ENCODE results near the gene RTL10. TPM values are rescaled to one million over a fixed set of nuclear protein-coding genes. Genes with fewer than 3 reads are reported as not detected.
A peak's percentile ranks its signal among the peaks of the same experiment; 100 is the strongest.

Gene RTL10
- total and polyA plus RNA-seq, 2 of the 4 experiments (the other 2 are of a cell fraction), result 8.6 to 12.1 TPM

- H3K4me3 ChIP-seq (ENCODE audit: insufficient read depth, low read depth, low read length), result no peak overlapping the region
- H3K4ac ChIP-seq (ENCODE audit: low read depth, low read length), result no peak overlapping the region
- TF ChIP-seq USF2 (IDR thresholded peaks at IDR 0.05; ENCODE audit: low read depth, low read length) (no peak), RCOR1 (IDR thresholded peaks at IDR 0.05; ENCODE audit: insufficient replicate concordance, low read length) (no peak), CEBPB (IDR thresholded peaks at IDR 0.05; ENCODE audit: low read depth, low read length) (no peak)
- H4K20me1 ChIP-seq (ENCODE audit: insufficient read depth, low read length), result no peaks in the 10 kb centered on the region
- no peak overlapping the region for H3K27ac ChIP-seq (ENCODE audit: insufficient read depth, low read length)
- H4K91ac ChIP-seq (ENCODE audit: insufficient read depth, low read depth, low read length), result no peak overlapping the region
- no peaks in the 10 kb centered on the region for H3K36me3 ChIP-seq (ENCODE audit: control insufficient read depth, insufficient read depth, low read length)
- no peaks in the 10 kb centered on the region for H3K27me3 ChIP-seq (ENCODE audit: control insufficient read depth, insufficient read depth, low read length)
- BruUV-seq (replicated peaks), result no TSS peak
- no peak overlapping the region for H4K8ac ChIP-seq (ENCODE audit: low read depth in 2 of 2, low read length in 2 of 2)
- H3K23ac ChIP-seq (ENCODE audit: low read depth, low read length), result no peak overlapping the region
- H3K9ac ChIP-seq (ENCODE audit: low read depth, low read length), result no peak overlapping the region
- WGBS, 2 experiments (ENCODE audit: extremely low coverage in 2 of 2, insufficient read length in 1 of 2), result 94% methylated on average over 3 of the region's 5 CpGs; no CpG with 5 or more reads in 1 of the 2 experiments
- H3K4me2 ChIP-seq (ENCODE audit: low read depth, low read length), result no peak overlapping the region
- ChIA-PET POLR2A (ENCODE audit: unreplicated experiment) (no interaction called here), CTCF (no interaction called here)
- no peak for ATAC-seq (ENCODE audit: low read depth)
- peak overlapping the region; percentile 57 for H2AK9ac ChIP-seq (replicated peaks; ENCODE audit: low read depth, low read length, poor library complexity)
- H3K4me1 ChIP-seq (ENCODE audit: control insufficient read depth, insufficient read depth, low read length), result no peaks in the 10 kb centered on the region
- intact Hi-C loops (cut with micrococcal nuclease), result no loop called here
- H4K5ac ChIP-seq (ENCODE audit: low read depth, low read length), result no peak overlapping the region
- H3K9me3 ChIP-seq (ENCODE audit: control insufficient read depth, insufficient read depth, low read length), result no peaks in the 10 kb centered on the region
- H3K56ac ChIP-seq (ENCODE audit: extremely low read depth, insufficient read depth, low read length), result no peak overlapping the region
- no peak overlapping the region for H2BK15ac ChIP-seq (ENCODE audit: low read depth, low read length)
- no peaks in the 10 kb centered on the region for H3K79me1 ChIP-seq (ENCODE audit: low read depth in 1 of 2, low read length in 2 of 2)
- no peak overlapping the region for H3K18ac ChIP-seq (ENCODE audit: low read depth, low read length)
- H3K9me1 ChIP-seq (ENCODE audit: insufficient read depth, low read length), result no peaks in the 10 kb centered on the region
- H2BK120ac ChIP-seq (ENCODE audit: low read depth, low read length), result no peak overlapping the region
- no peak overlapping the region for H2AK5ac ChIP-seq (ENCODE audit: low read depth, low read length)
- no peak overlapping the region for H2AFZ ChIP-seq (replicated peaks; ENCODE audit: low read length, poor library complexity)
- H2BK20ac ChIP-seq (ENCODE audit: low read depth, low read length), result 0 out of 2 replicates have a peak overlapping the region, but pooled peaks have one; percentile 4
- dilution Hi-C loops (cut with HindIII; ENCODE audit: low sequenced_read_pairs, unreplicated experiment), result no loop called here
- H3K14ac ChIP-seq (replicated peaks; ENCODE audit: low read depth, low read length), result no peak overlapping the region
- in situ Hi-C loops (cut with MboI; ENCODE audit: low sequenced_read_pairs), result no loop called here
- no peak overlapping the region for H2BK5ac ChIP-seq (ENCODE audit: low read depth, low read length, poor library complexity, severe bottlenecking)
- DNase-seq, result no peak
These were observed 8.9 kb upstream of the RTL10 start for GRCh38 chr22:19863571-19863970.
